HG03060 (cell line): Measurements from ENCODE around the gene FBL.
"Not testable (repeated sequence)": the region's sequence is repeated elsewhere in the genome, so short reads cannot be mapped to it uniquely, and the experiment has no call there.

Source experiments
- ATAC-seq: cut with Tn5 transposase; IDR thresholded peaks from one replicate; pipeline ENCODE4 v1.9.1; 2021; ENCODE audit warnings: low read depth, moderate number of reproducible peaks; ENCODE audit not compliant: unreplicated experiment

The FBL gene

GRCh38 chr19:39877488-39877887 is 31.3 kb upstream of the FBL start:
- ATAC-seq = not testable (repeated sequence)

DNA sequence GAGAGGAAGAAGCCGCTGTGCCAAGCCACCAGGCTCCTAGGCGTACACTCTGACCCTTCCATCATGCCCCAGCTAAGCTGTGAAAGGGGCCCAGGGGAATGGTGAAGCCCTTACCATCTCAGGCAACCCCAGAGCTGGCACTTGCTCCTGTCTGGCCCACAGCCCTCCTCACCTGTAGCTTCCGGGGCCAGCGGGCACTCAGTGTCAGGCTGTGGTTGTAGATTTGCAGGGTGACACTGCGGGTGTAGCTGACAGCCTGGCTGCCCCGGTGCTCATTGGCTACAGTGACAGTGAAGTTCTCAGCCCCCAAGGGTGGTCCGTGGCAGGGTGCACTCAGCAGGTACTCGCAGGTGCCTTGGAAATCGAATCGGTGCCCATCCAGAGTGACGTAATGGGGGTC is 30.3 kb upstream of the FBL start:
- not testable (repeated sequence) for ATAC-seq

DNA sequence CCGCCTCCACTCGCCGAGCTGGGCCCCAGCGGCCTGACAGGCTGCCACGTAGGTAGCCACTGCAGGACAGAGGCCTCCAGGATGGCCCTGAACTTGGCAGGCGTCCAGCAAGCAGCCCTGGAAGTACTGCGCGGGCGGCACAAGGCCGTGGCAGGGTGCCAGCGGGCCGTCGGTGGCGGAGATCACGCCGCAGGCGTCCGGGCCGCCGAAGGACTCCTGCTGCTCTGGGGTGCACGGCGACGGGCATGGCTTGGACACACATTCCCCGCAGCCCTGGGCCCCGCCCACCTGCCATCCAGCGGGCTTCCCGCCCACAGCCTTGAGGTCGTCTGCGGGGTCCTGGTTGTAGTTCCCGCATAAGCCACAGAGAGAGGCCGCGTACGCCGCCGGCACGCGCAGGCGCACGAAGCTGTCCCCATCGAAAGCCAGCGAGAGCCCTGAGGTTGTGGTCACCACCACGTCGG is 29.3 kb upstream of the FBL start:
- not testable (repeated sequence) for ATAC-seq

- no peak for ATAC-seq
Measured at GRCh38 chr19:39874404-39874803, 28.2 kb upstream of the FBL start.

DNA sequence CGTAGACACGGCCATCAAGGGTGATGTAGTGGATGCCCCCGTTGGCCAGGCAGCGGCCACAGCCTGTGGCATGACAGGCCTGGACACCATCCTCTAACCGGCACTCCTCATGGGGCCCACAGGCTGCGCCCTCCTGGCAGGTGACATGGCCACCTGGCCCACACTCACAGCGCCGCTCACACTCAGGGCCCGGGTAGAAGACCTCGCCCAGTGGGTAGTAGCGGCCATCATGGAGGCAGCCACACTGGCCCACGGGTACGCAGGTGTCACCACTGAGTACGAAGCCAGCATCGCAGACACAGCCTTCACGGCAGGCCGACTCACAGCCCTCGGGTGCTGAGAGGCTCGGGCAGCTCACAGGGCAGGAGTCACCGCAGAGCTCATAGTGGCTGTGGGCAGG is 27.2 kb upstream of the FBL start:
- ATAC-seq = no peak

- no peak for ATAC-seq
Measured at GRCh38 chr19:39871886-39872866, 26.0 kb upstream of the FBL start.

- no peak for ATAC-seq
Measured at GRCh38 chr19:39871362-39871761, 25.2 kb upstream of the FBL start.

DNA sequence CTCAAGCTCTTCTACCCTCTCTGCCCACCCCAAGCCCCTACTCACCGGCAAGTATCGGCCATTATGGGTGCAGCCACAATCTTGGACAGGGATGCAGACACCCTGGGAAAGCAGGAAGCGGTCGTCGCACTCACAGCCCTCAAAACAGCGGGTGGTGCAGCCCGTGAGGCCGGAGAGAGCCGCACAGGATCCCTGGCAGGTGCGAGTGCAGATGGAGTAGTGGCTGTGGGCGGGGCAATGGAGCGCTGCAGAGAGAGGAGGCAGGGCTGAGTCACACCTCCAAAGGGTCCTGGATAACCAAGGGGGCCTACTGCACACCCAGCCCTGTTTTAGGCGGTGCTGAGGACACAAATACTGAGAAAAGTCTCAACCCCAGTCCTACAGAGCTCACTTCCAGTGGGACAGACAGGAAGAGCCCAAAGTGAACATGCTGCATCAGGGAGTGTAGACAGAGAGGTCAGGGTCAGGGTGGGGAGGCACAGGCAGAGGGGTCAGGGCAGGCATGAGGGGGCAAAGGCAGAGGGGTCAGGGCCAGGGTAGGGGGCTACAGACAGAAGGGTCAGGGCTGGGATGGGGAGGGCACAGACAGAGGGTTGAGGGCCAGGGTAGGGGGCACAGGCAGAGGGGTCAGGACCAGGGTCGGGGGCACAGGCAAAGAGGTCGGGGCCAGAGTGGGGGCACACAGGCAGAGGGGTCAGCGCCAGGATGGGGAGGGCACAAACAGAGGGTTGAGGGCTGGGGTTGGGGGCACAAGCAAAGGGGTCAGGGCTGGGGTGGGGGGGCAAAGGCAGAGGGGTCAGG is 24.2 kb upstream of the FBL start:
- no peak for ATAC-seq

DNA sequence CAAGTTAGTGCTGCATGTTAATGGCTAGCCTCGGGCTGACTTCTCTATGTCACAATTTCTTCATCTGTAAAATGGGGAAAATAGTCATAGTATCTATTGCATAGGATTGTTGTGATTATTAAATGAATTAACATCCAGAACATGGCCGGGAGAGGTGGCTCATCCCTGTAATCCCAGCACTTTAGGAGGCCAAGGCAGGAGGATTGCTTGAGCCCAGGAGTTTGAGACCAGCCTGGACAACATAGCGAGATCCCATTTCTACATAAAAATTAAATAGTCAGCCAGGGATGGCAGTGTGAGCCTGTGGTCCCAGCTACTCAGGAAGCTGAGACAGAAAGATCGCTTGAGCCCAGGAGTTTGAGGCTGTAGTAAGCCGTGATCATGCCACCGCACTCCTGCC is 21.8 kb upstream of the FBL start:
- no peak for ATAC-seq

DNA sequence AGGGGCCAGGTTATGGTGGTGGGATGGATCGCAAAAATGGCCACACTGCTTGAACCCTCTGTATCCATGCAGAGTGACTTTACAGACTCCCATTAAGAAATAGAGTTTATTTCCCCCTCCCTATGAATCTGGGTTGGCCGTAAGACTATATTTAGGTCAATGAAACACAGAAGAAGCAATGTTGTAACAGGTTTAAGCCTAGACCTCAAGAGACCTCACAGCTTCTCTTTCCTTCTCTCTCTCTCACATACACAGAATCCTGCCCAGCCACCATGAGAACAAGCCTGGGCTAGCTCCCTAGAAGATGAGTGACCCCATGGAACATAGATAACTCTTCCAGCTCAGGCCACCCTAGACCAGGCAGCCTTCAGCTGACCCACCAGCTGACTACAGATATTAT is 21.0 kb upstream of the FBL start:
- no peak for ATAC-seq

DNA sequence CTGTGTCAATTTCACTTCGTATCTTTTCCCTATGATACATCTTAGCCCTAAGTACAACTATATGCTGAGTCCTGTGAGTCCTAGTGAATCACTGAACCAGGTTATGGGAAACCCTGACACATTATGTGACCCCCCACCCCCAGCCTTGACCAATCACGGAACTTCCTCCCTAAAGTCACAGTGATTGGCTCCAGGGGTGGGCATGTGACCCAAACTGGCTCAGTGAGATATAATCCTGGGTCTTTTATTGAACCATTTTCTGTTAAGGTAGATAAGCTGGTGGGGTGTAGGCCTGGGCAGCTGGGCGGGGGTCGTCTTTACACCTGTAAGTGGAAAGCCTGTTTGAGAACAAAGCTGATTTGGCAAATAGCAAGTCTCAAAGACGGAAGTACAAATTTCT is 19.8 kb upstream of the FBL start:
- ATAC-seq = no peak

GRCh38 chr19:39865186-39865585 is 19.0 kb upstream of the FBL start:
- ATAC-seq = no peak

GRCh38 chr19:39864118-39864517 is 17.9 kb upstream of the FBL start:
- ATAC-seq = no peak

DNA sequence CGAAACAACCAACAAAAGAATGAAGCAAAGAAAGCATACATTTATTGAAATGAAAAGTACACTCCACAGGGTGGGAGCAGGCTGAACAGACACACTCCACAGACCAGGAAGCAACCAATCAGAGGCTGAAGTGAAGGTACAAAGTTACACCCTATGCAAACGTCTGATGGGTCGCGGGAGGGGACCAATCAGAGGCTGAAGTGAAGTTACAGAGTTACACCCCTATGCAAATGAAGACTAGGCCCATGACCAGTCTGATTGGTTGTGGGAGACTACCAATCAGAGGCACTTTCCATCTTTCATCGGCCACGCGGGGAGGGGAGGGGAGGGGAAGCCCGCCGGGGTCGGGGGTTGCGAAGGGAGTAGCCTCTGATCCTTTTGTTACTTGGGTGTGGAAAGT is 12.4 kb upstream of the FBL start:
- ATAC-seq = no peak

GRCh38 chr19:39852882-39853281 is 6.7 kb upstream of the FBL start:
- ATAC-seq = no peak

GRCh38 chr19:39850892-39851291 is 4.7 kb upstream of the FBL start:
- ATAC-seq = no peak

DNA sequence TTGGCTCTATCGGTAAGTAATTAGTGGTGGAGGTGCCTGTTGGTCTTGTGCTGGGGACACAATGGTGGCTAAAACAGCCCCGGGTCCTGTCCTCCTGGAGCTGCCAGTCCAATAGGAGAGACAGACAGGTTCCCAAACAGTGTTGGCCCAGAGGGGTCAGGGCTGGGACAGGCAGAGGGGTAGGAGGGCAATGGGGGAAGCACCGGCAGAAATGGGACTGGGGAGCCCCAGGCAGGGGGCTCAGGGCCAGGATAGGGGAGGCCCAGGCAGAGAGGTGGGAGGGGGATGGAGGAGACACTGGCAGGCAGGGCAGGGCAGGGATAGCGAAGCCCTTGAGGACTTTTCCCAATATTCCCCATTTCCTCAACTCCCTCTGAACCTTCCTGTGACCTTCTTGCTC is 2.2 kb upstream of the FBL start:
- ATAC-seq = no peak

DNA sequence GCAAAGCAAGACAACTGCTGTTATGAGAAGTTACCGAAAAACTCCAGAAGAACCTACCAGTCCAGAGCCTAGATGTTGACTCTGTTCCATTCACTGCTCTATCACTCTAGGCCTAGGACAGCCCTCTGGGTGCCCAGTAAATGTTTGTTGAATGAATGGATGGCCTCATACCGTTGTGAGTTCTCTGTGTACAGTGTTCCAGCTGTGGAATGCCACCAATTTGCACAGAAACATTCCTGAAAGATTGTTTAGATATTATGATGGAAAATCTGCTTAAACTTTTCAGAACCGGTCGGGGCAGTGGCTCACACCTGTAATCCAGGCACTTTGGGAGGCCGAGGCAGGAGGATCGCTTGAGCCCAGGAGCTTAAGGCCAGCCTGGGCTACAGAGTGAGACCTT is 1.3 kb upstream of the FBL start:
- ATAC-seq = no peak

- ATAC-seq = no peak
Measured at GRCh38 chr19:39846678-39847486, 703 bp upstream of the FBL start.

- ATAC-seq = no peak
Measured at GRCh38 chr19:39845584-39845932, 621 bp downstream of the FBL start.

- no peak for ATAC-seq
Measured at GRCh38 chr19:39845172-39845571, 1.0 kb downstream of the FBL start.
